WERI-Rb-1 (cell line): ENCODE measurements around the gene RBPJ.

Experiments used
- DNase-seq: peaks from one replicate; pipeline ENCODE4 v3.0.0-alpha.2; 2020
- H3K27ac ChIP-seq: fragments of 250-450 bp; sonication (Bioruptor Pico); 2 replicates; pipeline ENCODE4 v1.5.1; 2020; ENCODE audit warnings: mild to moderate bottlenecking, moderate library complexity
- H3K27me3 ChIP-seq: fragments of 250-450 bp; sonication (Bioruptor Pico); 2 replicates; pipeline ENCODE4 v1.5.1; 2021; ENCODE audit warnings: mild to moderate bottlenecking, low read depth, moderate library complexity; ENCODE audit not compliant: insufficient read depth, severe bottlenecking
- H3K36me3 ChIP-seq: fragments of 250-450 bp; sonication (Bioruptor Pico); 2 replicates; pipeline ENCODE4 v1.5.1; 2020; ENCODE audit warnings: mild to moderate bottlenecking, moderate library complexity
- H3K4me3 ChIP-seq: 2 replicates; pipeline ENCODE4 v1.5.1; 2011; ENCODE audit warnings: low read depth, mild to moderate bottlenecking, control low read depth, low read length
- H3K9me3 ChIP-seq: fragments of 250-450 bp; sonication (Bioruptor Pico); 2 replicates; pipeline ENCODE4 v1.5.1; 2021; ENCODE audit warnings: mild to moderate bottlenecking, moderate library complexity; ENCODE audit not compliant: severe bottlenecking
- CTCF ChIP-seq: IDR thresholded peaks from 2 replicates; pipeline ENCODE4 v1.5.1; 2011; ENCODE audit warnings: low read depth, mild to moderate bottlenecking, control low read depth, inconsistent platforms, low read length

Gene RBPJ

DNA sequence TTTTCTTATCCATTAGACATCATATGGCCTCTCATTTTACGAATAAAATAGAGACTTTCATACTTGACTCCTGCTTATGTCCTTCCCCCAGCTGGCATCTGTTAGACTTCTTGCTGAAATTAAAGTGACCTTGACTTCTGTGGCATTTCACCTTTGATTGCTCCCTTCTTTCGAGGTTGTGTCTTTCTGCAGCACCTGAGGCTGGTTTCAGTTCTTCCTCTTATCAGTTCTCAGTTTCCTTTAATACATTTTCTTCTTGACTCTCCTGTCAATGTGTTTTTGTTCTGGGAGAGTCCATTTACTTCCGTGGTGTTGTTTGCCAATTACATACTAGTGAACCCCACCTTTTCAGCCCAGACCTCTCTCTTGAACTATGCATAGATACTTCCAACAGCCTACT lies 81.6 kb downstream of the RBPJ start:
- no peak overlapping the region for H3K27ac ChIP-seq
- no peaks in the 10 kb centered on the region for H3K27me3 ChIP-seq
- no peak for TF ChIP-seq CTCF
- no peak overlapping the region for H3K4me3 ChIP-seq
- peaks cover 22% of the 10 kb centered on the region for H3K36me3 ChIP-seq
- DNase-seq, result no peak
- H3K9me3 ChIP-seq, result peaks cover 14% of the 10 kb centered on the region

DNA sequence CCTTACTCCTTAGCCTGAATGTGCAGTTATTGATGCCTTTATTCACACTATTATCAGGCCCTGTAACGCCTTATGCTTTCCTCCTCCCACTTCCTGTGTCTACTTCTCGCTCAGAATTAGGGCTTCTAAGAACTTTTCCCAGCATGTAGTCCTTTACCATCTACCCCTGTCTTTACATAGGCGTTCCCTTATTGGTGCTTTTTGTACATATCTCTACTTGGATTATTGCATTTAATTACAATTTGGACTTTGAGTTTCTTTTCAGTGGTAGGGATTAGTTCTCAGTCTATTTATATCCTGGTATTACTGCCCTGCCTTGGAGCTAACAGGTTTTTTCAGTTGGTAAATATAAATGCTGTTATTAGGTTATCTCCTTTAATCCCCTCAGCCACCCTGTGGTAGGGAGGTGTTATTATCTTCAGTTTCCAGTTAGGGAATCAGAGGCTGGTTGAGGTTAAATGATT lies 84.0 kb downstream of the RBPJ start:
- peak; percentile 30 for DNase-seq
- TF ChIP-seq CTCF, result 0 out of 2 replicates have a peak, but pooled peaks have one; percentile 22
- H3K27me3 ChIP-seq, result no peaks in the 10 kb centered on the region
- H3K27ac ChIP-seq, result peak overlapping the region; percentile 8; the same call in 1 of the 2 replicates
- H3K36me3 ChIP-seq, result peaks cover 36% of the 10 kb centered on the region
- H3K9me3 ChIP-seq, result peaks cover 14% of the 10 kb centered on the region
- no peak overlapping the region for H3K4me3 ChIP-seq

GRCh38 chr4:26406346-26406975 lies 85.6 kb downstream of the RBPJ start:
- DNase-seq, result peak; percentile 57
- peaks cover 14% of the 10 kb centered on the region for H3K9me3 ChIP-seq
- H3K27ac ChIP-seq, result peak overlapping the region; percentile 61
- TF ChIP-seq CTCF, result no peak
- no peak overlapping the region for H3K4me3 ChIP-seq
- H3K27me3 ChIP-seq, result no peaks in the 10 kb centered on the region
- peaks cover 40% of the 10 kb centered on the region for H3K36me3 ChIP-seq

- TF ChIP-seq CTCF, result no peak
- DNase-seq, result no peak
- Histone ChIP-seq H3K4me3 (no peak overlapping the region), H3K27ac (no peak overlapping the region; the same call in 1 of the 2 replicates), H3K27me3 (no peaks in the 10 kb centered on the region), H3K9me3 (peaks cover 14% of the 10 kb centered on the region), H3K36me3 (peaks cover 43% of the 10 kb centered on the region)
These were observed 86.7 kb downstream of the RBPJ start for GRCh38 chr4:26407476-26407875.

- peak; percentile 24 for DNase-seq
- Histone ChIP-seq H3K27me3 (no peaks in the 10 kb centered on the region), H3K4me3 (no peak overlapping the region), H3K9me3 (peaks cover 14% of the 10 kb centered on the region), H3K27ac (no peak overlapping the region), H3K36me3 (peaks cover 57% of the 10 kb centered on the region)
- TF ChIP-seq CTCF, result 0 out of 2 replicates have a peak, but pooled peaks have one; percentile 21
These were observed 89.8 kb downstream of the RBPJ start for GRCh38 chr4:26410385-26411293.
